ENCODE data around the gene DRD3. TPM values are rescaled to one million over a fixed set of nuclear protein-coding genes. Genes with fewer than 3 reads are reported as not detected.

DRD3 gene
- polyA plus RNA-seq, 1 of the 3 experiments (the other 2 are of a cell fraction) = not detected

GRCh38 chr3:114089675-114090074 is 89.2 kb downstream of the DRD3 start (continued):
- TF ChIP-seq IRF3 (IDR thresholded peaks at IDR 0.05; ENCODE audit: low read depth, low read length) (no peak), YY1 (IDR thresholded peaks at IDR 0.05; ENCODE audit: low read depth) (no peak), TAF1 (IDR thresholded peaks at IDR 0.05; ENCODE audit: borderline replicate concordance, low read depth, low read length) (no peak), GATA2 (CRISPR knock-in tag; IDR thresholded peaks at IDR 0.05) (no peak), EZH2phosphoT487 (IDR thresholded peaks at IDR 0.05; ENCODE audit: borderline replicate concordance, low read depth) (no peak), FOSL2 (IDR thresholded peaks at IDR 0.05; ENCODE audit: borderline replicate concordance, low read depth) (no peak), USF1 (IDR thresholded peaks at IDR 0.05; ENCODE audit: borderline replicate concordance, low read depth) (no peak), USF2 (IDR thresholded peaks at IDR 0.05; ENCODE audit: borderline replicate concordance, low read depth, low read length) (no peak), FOXM1 (IDR thresholded peaks at IDR 0.05; ENCODE audit: low read depth) (no peak), CHD2 (IDR thresholded peaks at IDR 0.05; ENCODE audit: low read length, partially characterized antibody) (no peak), SIN3A (IDR thresholded peaks at IDR 0.05; ENCODE audit: borderline replicate concordance, low read depth, low read length) (no peak)

- Histone ChIP-seq H3K4me3 (ENCODE audit: low read depth in 2 of 2, low read length in 1 of 2) (no peak overlapping the region), H3F3A (replicated peaks; ENCODE audit: insufficient read depth) (peaks cover 6% of the 10 kb centered on the region), H3K9me3 (no peaks in the 10 kb centered on the region), H3K9me2 (no peaks in the 10 kb centered on the region), H3K4me1 (ENCODE audit: control insufficient read depth in 1 of 2, insufficient read depth in 2 of 2, low read depth in 1 of 2, low read length in 1 of 2) (no peaks in the 10 kb centered on the region), H3K9ac (no peak overlapping the region), H3K4me2 (no peak overlapping the region), H3K27me3 (ENCODE audit: insufficient read depth) (no peaks in the 10 kb centered on the region), H4K20me1 (ENCODE audit: insufficient read depth) (no peaks in the 10 kb centered on the region), H3K79me2 (ENCODE audit: insufficient read depth) (no peaks in the 10 kb centered on the region), H3K27ac (ENCODE audit: low read depth in 2 of 2, low read length in 1 of 2) (no peak overlapping the region), H3K36me3 (replicated peaks in 1 of 2; ENCODE audit: control insufficient read depth in 1 of 2, insufficient read depth in 2 of 2, low read length in 1 of 2) (peaks cover 32 to 49% of the 10 kb centered on the region in 2 experiments), H2AFZ (ENCODE audit: low read depth) (no peak overlapping the region)
- no peak for TF ChIP-seq USF2 (IDR thresholded peaks at IDR 0.05; ENCODE audit: borderline replicate concordance, low read depth, low read length)
- no peak for TF ChIP-seq ELF1 (IDR thresholded peaks at IDR 0.05)
- no peak for TF ChIP-seq TCF12 (IDR thresholded peaks at IDR 0.05)
- TF ChIP-seq RFX5 (IDR thresholded peaks at IDR 0.05; ENCODE audit: low read length) = no peak
- WGBS (ENCODE audit: low lambda C conversion rate) = 64% methylated on average over 2 of the region's 2 CpGs
- POLR2A ChIA-PET = no interaction called here
- CTCF ChIA-PET = no interaction called here
- no peak for DNase-seq
Measured at GRCh38 chr3:114086356-114086755, 92.5 kb downstream of the DRD3 start.

Measured in SK-N-SH (cell line).